ENCODE measurements around the gene LAMB4. TPM values are rescaled to one million over a fixed set of nuclear protein-coding genes. Genes with fewer than 3 reads are reported as not detected.

The LAMB4 gene
- polyA plus RNA-seq, 1 donor = 0.46 TPM

- DNase-seq (ENCODE audit: low read depth) = no peak
Measured at GRCh38 chr7:108109221-108109908, 20.8 kb downstream of the LAMB4 start.

- no peak for DNase-seq (ENCODE audit: low read depth)
Measured at GRCh38 chr7:108108131-108108530, 22.0 kb downstream of the LAMB4 start.

GRCh38 chr7:108104324-108104723, 25.8 kb downstream of the LAMB4 start:
- peak; percentile 45 for DNase-seq (ENCODE audit: low read depth)

- DNase-seq (ENCODE audit: low read depth) = no peak
Measured at GRCh38 chr7:108103558-108104298, 26.4 kb downstream of the LAMB4 start.

GRCh38 chr7:108102671-108103312, 27.4 kb downstream of the LAMB4 start:
- no peak for DNase-seq (ENCODE audit: low read depth)

- DNase-seq (ENCODE audit: low read depth) = no peak
Measured at GRCh38 chr7:108101759-108102158, 28.4 kb downstream of the LAMB4 start.

- DNase-seq (ENCODE audit: low read depth) = no peak
Measured at GRCh38 chr7:108099713-108100112, 30.4 kb downstream of the LAMB4 start.

GRCh38 chr7:108097703-108098102, 32.5 kb downstream of the LAMB4 start:
- DNase-seq (ENCODE audit: low read depth) = no peak

- no peak for DNase-seq (ENCODE audit: low read depth)
Measured at GRCh38 chr7:108096996-108097395, 33.2 kb downstream of the LAMB4 start.

- no peak for DNase-seq (ENCODE audit: low read depth)
Measured at GRCh38 chr7:108094933-108095710, 35.0 kb downstream of the LAMB4 start.

GRCh38 chr7:108094346-108094745, 35.8 kb downstream of the LAMB4 start:
- no peak for DNase-seq (ENCODE audit: low read depth)

- no peak for DNase-seq (ENCODE audit: low read depth)
Measured at GRCh38 chr7:108093851-108094331, 36.3 kb downstream of the LAMB4 start.

GRCh38 chr7:108093341-108093740, 36.8 kb downstream of the LAMB4 start:
- peak; percentile 60 for DNase-seq (ENCODE audit: low read depth)

- no peak for DNase-seq (ENCODE audit: low read depth)
Measured at GRCh38 chr7:108091461-108091831, 38.7 kb downstream of the LAMB4 start.

- no peak for DNase-seq (ENCODE audit: low read depth)
Measured at GRCh38 chr7:108090791-108091460, 39.2 kb downstream of the LAMB4 start.

GRCh38 chr7:108089381-108089780, 40.8 kb downstream of the LAMB4 start:
- DNase-seq (ENCODE audit: low read depth) = no peak

- DNase-seq (ENCODE audit: low read depth) = no peak
Measured at GRCh38 chr7:108088729-108089128, 41.4 kb downstream of the LAMB4 start.

GRCh38 chr7:108087778-108088177, 42.4 kb downstream of the LAMB4 start:
- DNase-seq (ENCODE audit: low read depth) = no peak

GRCh38 chr7:108086962-108087361, 43.2 kb downstream of the LAMB4 start:
- DNase-seq (ENCODE audit: low read depth) = no peak

GRCh38 chr7:108086546-108086945, 43.6 kb downstream of the LAMB4 start:
- DNase-seq (ENCODE audit: low read depth) = no peak

- DNase-seq (ENCODE audit: low read depth) = no peak
Measured at GRCh38 chr7:108083980-108084379, 46.2 kb downstream of the LAMB4 start.

All from forelimb muscle (tissue), 1 donor.